Heart left ventricle (tissue), 16 donors: ENCODE data around the gene IFNA7. TPM values are rescaled to one million over a fixed set of nuclear protein-coding genes. Genes with fewer than 3 reads are reported as not detected.
A peak's percentile ranks its signal among the peaks of the same experiment; 100 is the strongest.
"Not testable (repeated sequence)": the region's sequence is repeated elsewhere in the genome, so short reads cannot be mapped to it uniquely, and the experiment has no call there.

ENCODE experiments used
- ATAC-seq, 4 donors: fragments of 200-7000 bp; cut with Tn5 transposase; one replicate each; pipeline ENCODE4 v1.9.1; 2020 to 2022; ENCODE audit warnings: moderate library complexity in 4 of 4, mild to moderate bottlenecking in 3 of 4, moderate number of reproducible peaks in 1 of 4
- DNase-seq, 5 donors: peaks; one replicate each; pipeline ENCODE4 v3.0.0-alpha.2; 2020
- H3K27ac ChIP-seq, 12 donors: fragments of 200-600 bp; sonication (generic) in 4 of 12; one replicate each; pipeline versions ENCODE4 v1.5.0 to v1.8.0; 2016 to 2022; ENCODE audit warnings: mild to moderate bottlenecking in 2 of 12
- H3K27me3 ChIP-seq, 9 donors: fragments of 200-600 bp; sonication (generic) in 2 of 9; one replicate each; pipeline versions ENCODE4 v1.5.1 to v1.8.0; 2016 to 2022; ENCODE audit warnings: mild to moderate bottlenecking in 3 of 9
- H3K36me3 ChIP-seq, 9 donors: fragments of 200-600 bp; sonication (generic) in 2 of 9; one replicate each; pipeline versions ENCODE4 v1.5.0 to v1.8.0; 2018 to 2022; ENCODE audit warnings: mild to moderate bottlenecking in 2 of 9
- H3K4me1 ChIP-seq, 12 donors: fragments of 200-600 bp; sonication (generic) in 4 of 12; one replicate each; pipeline versions ENCODE4 v1.5.0 to v1.8.0; 2016 to 2022; ENCODE audit warnings: mild to moderate bottlenecking in 3 of 12
- H3K4me3 ChIP-seq, 12 donors: fragments of 200-600 bp; sonication (generic) in 4 of 12; one replicate each; pipeline versions ENCODE4 v1.5.0 to v1.8.0; 2017 to 2022; ENCODE audit warnings: mild to moderate bottlenecking in 9 of 12, moderate library complexity in 4 of 12
- H3K9me3 ChIP-seq, 12 donors: fragments of 200-600 bp; sonication (generic) in 4 of 12; one replicate each; pipeline versions ENCODE4 v1.5.0 to v1.8.0; 2016 to 2022; ENCODE audit warnings: mild to moderate bottlenecking in 1 of 12
- CTCF ChIP-seq, 12 donors: fragments of 200-600 bp; sonication (generic) in 4 of 12; IDR thresholded peaks; one replicate each; pipeline versions ENCODE4 v1.5.0 to v1.8.0; 2018 to 2022; ENCODE audit warnings: antibody characterized with exemption in 12 of 12, mild to moderate bottlenecking in 5 of 12
- POLR2A ChIP-seq, 2 donors: fragments of 450-650 bp; IDR thresholded peaks; one replicate each; pipeline ENCODE4 v1.6.1; 2017; ENCODE audit warnings: antibody characterized with exemption in 2 of 2, mild to moderate bottlenecking in 2 of 2, moderate library complexity in 2 of 2
- WGBS, 4 donors: extraction: QIAGEN DNeasy Blood & Tissue Kit in 2 of 4; methylation state at CpG; one replicate each; pipeline versions ENCODE4 v1.1.5 to v1.1.7; 2013 to 2018; 5-methylcytosine and 5-hydroxymethylcytosine counted together
- intact Hi-C, 10 donors: fragments of 100-400 bp; cut with DNase I; formaldehyde crosslinking; loops; one replicate each; pipeline versions ENCODE4 v1.11.1 to v1.14.2; 2022
- polyA plus RNA-seq, 2 donors: library from polyadenylated mRNA; stranded (reverse); fragments of 200-250 nt; gene quantifications; one replicate each; pipeline ENCODE4 v1.2.3, GENCODE V29; 2013
- total RNA-seq, 9 donors: library from RNA; depleted of rRNA in 2 of 9; stranded (reverse); fragments of >200 nt in 2 of 9; fragmentation: NEBNext Ultra II Directional in 3 of 9; extraction: Animal tissue kit (Norgen Biotek cat#: 25700) in 3 of 9; gene quantifications; one replicate each; pipeline versions ENCODE4 v1.1.0 to v1.2.4, GENCODE V29; 2016 to 2023
- donor health status: ischemic (EF 13 %, LVEDD 7.1; RV severe dilation, severe dysfunction).
- donor health status: healthy with polysubstance abuse.
- donor health status: DM: no; HTN: yes; CAD: no.
- donor health status: DM: no; HTN: no; CAD: no.
- donor health status: ischemic (EF 25% LVEDD 6.9; RV normal size, moderate dysfunction).
- donor health status: ischemic (EF 25% LVEDD 5.7; RV mildly dilated, moderate dysfunction).
- donor health status: healthy.
- donor health status: DM: yes; HTN: yes; CAD: no.
- donor health status: ischemic (EF 35%, LVEDD 5.7; RV mildly dilated, moderate dysfunction).
- donor health status: nonischemic (EF 11% LVEDD 7.7; RV severe dilation, severe dysfunction).
- donor health status: DM: yes; HTN: yes; CAD: no.
- donor health status: PGD.
- donor health status: ischemic (EF 29% LVEDD 5.4; RV normal size, mild dysfunction).
- donor health status: nonischemic (EF 23%, LVEDD 6.1; RV moderate dilation, normal function).

The IFNA7 gene
- total and polyA plus RNA-seq, 11 donors = not detected

DNA sequence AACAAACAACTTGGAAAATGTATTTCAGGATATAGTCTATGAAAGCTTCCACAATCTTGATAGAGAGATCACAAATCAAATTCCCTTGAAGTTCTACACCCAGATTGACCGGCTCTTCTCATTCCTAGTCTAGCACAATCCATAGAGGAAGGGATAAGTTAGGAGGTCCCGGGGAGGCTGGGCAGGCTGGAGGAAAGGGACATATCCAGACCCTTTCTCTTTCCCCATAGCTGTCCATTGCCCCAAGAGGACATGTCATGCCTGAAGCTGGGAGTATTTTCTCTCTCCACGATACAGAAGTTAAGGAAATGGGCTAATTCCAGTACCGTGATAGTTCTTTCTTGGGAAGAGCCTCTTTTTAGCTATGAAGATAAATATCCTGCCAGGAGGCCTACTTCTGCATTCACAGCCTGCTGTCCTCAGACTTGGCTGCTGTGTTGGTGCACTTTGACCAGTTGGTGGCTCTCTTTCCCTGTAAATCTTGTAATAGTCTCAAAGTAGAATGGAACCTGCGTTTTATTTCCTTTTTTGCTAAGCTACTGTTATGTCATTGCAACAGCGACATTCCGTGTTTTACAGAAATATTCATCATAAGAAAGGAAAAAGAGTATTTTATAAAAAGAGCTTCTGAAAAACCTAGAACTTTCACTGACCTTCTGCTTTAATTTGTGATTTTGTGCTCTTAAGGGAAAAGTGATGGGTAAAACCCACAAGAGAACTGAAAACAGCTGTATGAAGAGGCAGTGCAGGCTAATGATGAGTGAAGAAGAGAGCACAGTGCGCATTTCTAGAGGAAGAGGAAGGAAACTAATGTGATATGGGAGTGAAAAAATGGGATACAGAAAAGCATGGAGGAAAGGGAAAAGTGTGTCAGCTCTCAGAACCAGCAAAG lies 33.7 kb upstream of the IFNA7 start:
- not testable (repeated sequence) for H3K27ac ChIP-seq, H3K36me3 ChIP-seq, H3K4me3 ChIP-seq, H3K4me1 ChIP-seq, H3K9me3 ChIP-seq
- H3K27me3 ChIP-seq = peaks cover 0 to 11% (median 0%) of the 10 kb centered on the region in 9 donors
- peak; percentile 7 to 62 (median 42) for TF ChIP-seq CTCF (IDR thresholded peaks at IDR 0.05)
- intact Hi-C loops = loop anchor here in 2 of 10 donors (10.0 kb wide), 1 partner anchor 549 kb away; no protein-coding TSS in a partner anchor
- peak in 2 of 5 donors; percentile 37 to 42 for DNase-seq
- WGBS, 4 donors = 30 to 32% (median 31%) methylated on average over 8 of the region's 8 CpGs
- ATAC-seq = peak in 3 of 4 donors; percentile 60 to 80 (median 63)

DNA sequence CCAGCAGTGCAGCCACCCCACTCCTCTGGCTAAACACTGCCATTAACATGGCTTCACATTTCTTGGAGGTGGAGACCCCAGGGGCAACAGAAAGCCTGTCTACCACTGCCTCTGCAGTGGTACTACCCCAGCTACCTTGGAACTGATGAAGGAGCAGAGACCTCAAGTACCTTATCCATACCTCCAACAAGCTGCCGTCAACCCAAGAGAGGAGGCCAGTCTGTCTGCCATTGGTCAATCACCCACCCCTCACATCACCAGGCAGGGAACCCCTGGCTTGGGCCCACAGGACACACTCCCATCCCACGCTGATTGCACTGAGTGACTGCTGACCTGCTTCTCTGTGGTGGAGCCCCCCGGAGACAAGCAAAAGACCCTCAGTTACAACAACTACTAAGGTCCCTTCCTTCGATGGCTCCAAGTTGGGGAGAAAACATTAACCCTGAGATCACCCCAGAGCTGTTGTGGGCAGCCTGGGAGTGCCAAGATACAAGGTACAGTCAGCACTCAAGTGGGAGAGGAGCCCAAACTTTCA lies 32.2 kb upstream of the IFNA7 start:
- no peaks in the 10 kb centered on the region for H3K9me3 ChIP-seq
- H3K4me1 ChIP-seq = peaks cover 0 to 5% (median 0%) of the 10 kb centered on the region in 12 donors
- H3K4me3 ChIP-seq = no peak overlapping the region
- 66 to 95% (median 77%) methylated on average over 3 to 4 of the region's 4 CpGs for WGBS, 4 donors
- no peak for ATAC-seq
- no peak overlapping the region for H3K27ac ChIP-seq
- TF ChIP-seq CTCF (IDR thresholded peaks at IDR 0.05) (no peak), POLR2A (IDR thresholded peaks at IDR 0.05) (no peak)
- DNase-seq = peak in 1 of 5 donors; percentile 19
- intact Hi-C loops = loop anchor here in 2 of 10 donors (10.0 kb wide), 1 partner anchor 551 kb away; no protein-coding TSS in a partner anchor
- H3K27me3 ChIP-seq = no peaks in the 10 kb centered on the region
- H3K36me3 ChIP-seq = no peaks in the 10 kb centered on the region

- peaks cover 0 to 5% (median 0%) of the 10 kb centered on the region in 12 donors for H3K4me1 ChIP-seq
- intact Hi-C loops = loop anchor here in 2 of 10 donors (10.0 kb wide), 1 partner anchor 552 kb away; no protein-coding TSS in a partner anchor
- DNase-seq = no peak
- WGBS, 4 donors = 76 to 90% (median 77%) methylated on average over 2 of the region's 2 CpGs; no CpG with 5 or more reads in 1 of the 4 donors
- no peaks in the 10 kb centered on the region for H3K36me3 ChIP-seq
- no peak overlapping the region for H3K4me3 ChIP-seq
- no peak for ATAC-seq
- TF ChIP-seq POLR2A (IDR thresholded peaks at IDR 0.05) (no peak), CTCF (IDR thresholded peaks at IDR 0.05) (no peak)
- no peaks in the 10 kb centered on the region for H3K9me3 ChIP-seq
- no peaks in the 10 kb centered on the region for H3K27me3 ChIP-seq
- H3K27ac ChIP-seq = no peak overlapping the region
Measured at GRCh38 chr9:21233258-21233657, 31.3 kb upstream of the IFNA7 start.

- DNase-seq (no peak), ATAC-seq (no peak)
- Histone ChIP-seq H3K4me1 (no peaks in the 10 kb centered on the region), H3K36me3 (no peaks in the 10 kb centered on the region), H3K4me3 (no peak within 1 kb of the TSS), H3K9me3 (peaks cover 0 to 4% (median 0%) of the 10 kb centered on the region in 12 donors), H3K27me3 (no peaks in the 10 kb centered on the region), H3K27ac (no peak within 1 kb of the TSS)
- intact Hi-C loops = no loop called here
- WGBS, 4 donors = 56 to 78% (median 66%) methylated on average over 2 of the region's 2 CpGs
- TF ChIP-seq CTCF (IDR thresholded peaks at IDR 0.05) = no peak
- TF ChIP-seq POLR2A (IDR thresholded peaks at IDR 0.05) = no peak
Measured at GRCh38 chr9:21228122-21228521, 26.1 kb upstream of the IFNA7 start, which contains the start of gene IFNA17. IFNA17 (minus strand) TSS chr9:21228222; CDS start chr9:21228173, 49 bp downstream.

DNA sequence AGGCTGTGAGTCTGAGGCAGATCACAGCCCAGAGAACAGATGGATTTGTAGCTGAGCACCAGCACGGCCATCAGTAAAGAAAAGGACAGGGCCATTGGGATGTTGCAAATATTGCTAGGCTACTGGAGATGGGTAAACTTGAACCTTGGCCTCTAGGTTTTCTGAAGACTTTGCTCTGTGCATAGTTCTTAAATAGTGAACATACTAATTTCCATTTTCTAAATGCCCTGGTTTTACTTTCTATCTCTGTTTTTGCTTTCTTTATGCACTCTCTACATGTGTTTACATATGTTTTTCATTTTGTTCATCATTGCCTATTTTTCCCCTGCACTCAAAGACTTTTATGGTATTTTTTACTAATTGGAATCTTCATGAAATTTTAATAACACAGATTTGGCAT lies 15.2 kb upstream of the IFNA7 start, which contains the start of gene IFNA16:
Gene IFNA16, minus strand, starts transcription at position 101 of the 400 bp plus-strand sequence. Its CDS starts 6 bp downstream, at position 95.
- H3K36me3 ChIP-seq, ATAC-seq, H3K9me3 ChIP-seq, DNase-seq, intact Hi-C loops, H3K4me3 ChIP-seq, H3K27ac ChIP-seq, H3K27me3 ChIP-seq, H3K4me1 ChIP-seq: not testable (repeated sequence)
- 73 to 88% (median 82%) methylated on average over 1 of the region's 1 CpG for WGBS, 4 donors
